Measurements from ENCODE around the gene PPP6R1.

DNA sequence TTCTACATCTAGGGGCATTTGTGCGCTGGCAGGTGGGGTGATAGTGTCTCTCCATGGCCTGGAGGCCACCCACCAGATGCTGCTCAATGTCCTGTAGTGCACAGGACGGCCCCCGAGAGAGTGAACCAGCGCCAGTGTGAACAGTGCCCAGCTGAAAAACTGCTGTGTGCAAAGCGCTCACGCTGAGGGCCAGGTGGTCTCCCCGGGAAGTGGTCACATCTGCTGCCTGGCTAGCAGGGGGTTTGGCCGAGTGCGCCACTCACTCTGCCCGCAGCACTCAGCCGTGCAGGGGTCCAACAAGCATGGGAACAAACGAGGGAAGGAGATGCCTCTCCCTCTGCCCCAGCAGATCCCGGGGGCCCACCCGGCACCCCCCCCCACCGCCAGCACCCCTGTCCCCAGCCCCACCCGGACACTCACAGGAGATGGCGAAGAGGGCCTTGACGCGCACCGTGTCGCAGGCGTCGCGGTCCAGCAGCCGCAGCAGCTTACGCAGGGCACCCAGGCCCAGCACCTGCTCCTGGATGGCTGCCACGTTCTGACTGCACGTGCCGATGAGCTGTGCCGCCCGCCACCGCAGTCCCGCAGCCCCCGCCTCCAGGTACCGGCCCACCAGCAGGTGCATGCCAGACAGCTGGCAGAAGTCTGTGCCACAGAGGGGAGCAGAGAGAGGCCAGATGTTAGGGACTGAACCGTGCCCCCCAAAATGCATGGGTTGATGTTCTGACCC lies 15.3 kb upstream of the PPP6R1 start:
- TF ChIP-seq REST (IDR thresholded peaks at IDR 0.05; ENCODE audit: low read depth) = no peak
- no peak for TF ChIP-seq ZBTB7A (IDR thresholded peaks at IDR 0.05; ENCODE audit: low read depth)
- no peak for TF ChIP-seq FOXM1 (IDR thresholded peaks at IDR 0.05; ENCODE audit: borderline replicate concordance, low read depth)
- TF ChIP-seq RAD21 (IDR thresholded peaks at IDR 0.05; ENCODE audit: low read depth) = no peak
- TF ChIP-seq, protein P1, sequence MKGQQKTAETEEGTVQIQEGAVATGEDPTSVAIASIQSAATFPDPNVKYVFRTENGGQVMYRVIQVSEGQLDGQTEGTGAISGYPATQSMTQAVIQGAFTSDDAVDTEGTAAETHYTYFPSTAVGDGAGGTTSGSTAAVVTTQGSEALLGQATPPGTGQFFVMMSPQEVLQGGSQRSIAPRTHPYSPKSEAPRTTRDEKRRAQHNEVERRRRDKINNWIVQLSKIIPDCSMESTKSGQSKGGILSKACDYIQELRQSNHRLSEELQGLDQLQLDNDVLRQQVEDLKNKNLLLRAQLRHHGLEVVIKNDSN (IDR thresholded peaks at IDR 0.05) = no peak
- TF ChIP-seq EGR1 (IDR thresholded peaks at IDR 0.05) = no peak
- no peak for TF ChIP-seq MAX (IDR thresholded peaks at IDR 0.05)
- TF ChIP-seq EP300 (IDR thresholded peaks at IDR 0.05; ENCODE audit: borderline replicate concordance) = no peak
- no peak for TF ChIP-seq YY1 (IDR thresholded peaks at IDR 0.05; ENCODE audit: low read depth)
- TF ChIP-seq CEBPB (IDR thresholded peaks at IDR 0.05) = no peak
- no peak for TF ChIP-seq TAF1 (IDR thresholded peaks at IDR 0.05; ENCODE audit: low read depth)
- no peak for TF ChIP-seq NFIC (IDR thresholded peaks at IDR 0.05)
- TF ChIP-seq TCF12 (IDR thresholded peaks at IDR 0.05; ENCODE audit: low read depth) = no peak
- TF ChIP-seq CREB1 (IDR thresholded peaks at IDR 0.05; ENCODE audit: low read depth) = no peak

All from Ishikawa (cell line).